GM23248 (cell line): ENCODE data around the gene AFAP1L1. TPM values are rescaled to one million over a fixed set of nuclear protein-coding genes. Genes with fewer than 3 reads are reported as not detected.

Experiments
- DNase-seq: peaks from one replicate; pipeline ENCODE4 v3.0.0-alpha.2; 2015
- H2AFZ ChIP-seq: fragments of 200-600 bp; sonication (generic); 2 replicates; pipeline ENCODE4 v1.6.1; 2016; ENCODE audit warnings: antibody characterized with exemption
- H3F3A ChIP-seq: fragments of 200-600 bp; sonication (generic); 2 replicates; pipeline ENCODE4 v1.6.1; 2016; ENCODE audit warnings: mild to moderate bottlenecking, antibody characterized with exemption, mixed run types; ENCODE audit not compliant: insufficient read depth
- H3K27ac ChIP-seq: fragments of 200-600 bp; sonication (generic); 2 replicates; pipeline ENCODE4 v1.5.1; 2016; ENCODE audit warnings: mild to moderate bottlenecking
- H3K27me3 ChIP-seq: fragments of 200-600 bp; sonication (generic); replicated peaks from 2 replicates; pipeline ENCODE4 v1.6.1; 2016; ENCODE audit warnings: mild to moderate bottlenecking; ENCODE audit not compliant: insufficient read depth
- H3K36me3 ChIP-seq: fragments of 200-600 bp; sonication (generic); 2 replicates; pipeline ENCODE4 v1.6.1; 2016; ENCODE audit warnings: low read depth, mild to moderate bottlenecking
- H3K4me1 ChIP-seq: fragments of 200-600 bp; sonication (generic); 2 replicates; pipeline ENCODE4 v1.6.1; 2016; ENCODE audit warnings: mild to moderate bottlenecking; ENCODE audit not compliant: insufficient read depth
- H3K4me2 ChIP-seq: fragments of 200-600 bp; sonication (generic); one replicate; pipeline ENCODE4 v1.6.1; 2016; ENCODE audit warnings: mild to moderate bottlenecking; ENCODE audit not compliant: unreplicated experiment
- H3K4me3 ChIP-seq: fragments of 200-600 bp; sonication (generic); 2 replicates; pipeline ENCODE4 v1.5.1; 2016; ENCODE audit warnings: mild to moderate bottlenecking
- H3K79me2 ChIP-seq: fragments of 200-600 bp; sonication (generic); 2 replicates; pipeline ENCODE4 v1.6.1; 2016; ENCODE audit warnings: mild to moderate bottlenecking; ENCODE audit not compliant: insufficient read depth
- H3K9ac ChIP-seq: fragments of 200-600 bp; sonication (generic); 2 replicates; pipeline ENCODE4 v1.6.1; 2016; ENCODE audit warnings: mild to moderate bottlenecking
- H3K9me2 ChIP-seq: fragments of 200-600 bp; sonication (generic); 2 replicates; pipeline ENCODE4 v1.6.1; 2016; ENCODE audit warnings: mixed run types, mild to moderate bottlenecking, moderate library complexity; ENCODE audit not compliant: insufficient read depth
- H3K9me3 ChIP-seq: fragments of 200-600 bp; sonication (generic); one replicate; pipeline ENCODE4 v1.6.1; 2017; ENCODE audit warnings: low read depth
- H4K20me1 ChIP-seq: fragments of 200-600 bp; sonication (generic); 2 replicates; pipeline ENCODE4 v1.6.0; 2016; ENCODE audit not compliant: insufficient read depth
- EZH2 ChIP-seq: fragments of 200-600 bp; sonication (generic); IDR thresholded peaks from 2 replicates; pipeline ENCODE4 v1.6.1; 2018; ENCODE audit warnings: antibody characterized with exemption, mild to moderate bottlenecking; ENCODE audit not compliant: insufficient read depth, poor library complexity, severe bottlenecking
- EZH2phosphoT487 ChIP-seq: fragments of 200-600 bp; sonication (generic); IDR thresholded peaks from 2 replicates; pipeline ENCODE4 v1.6.1; 2018; ENCODE audit warnings: antibody characterized with exemption, moderate library complexity, mild to moderate bottlenecking, low read depth; ENCODE audit not compliant: insufficient read depth
- WGBS, 2 experiments: methylation state at CpG; one replicate each; pipeline ENCODE4 v1.1.6; 2015 to 2017; ENCODE audit warnings: low lambda C conversion rate in 2 of 2, low coverage in 1 of 2; ENCODE audit errors: missing lambda C conversion rate in 2 of 2; 5-methylcytosine and 5-hydroxymethylcytosine counted together
- in situ Hi-C: fragments of 300-500 bp; cut with MboI; formaldehyde crosslinking; loops from 2 replicates; pipeline ENCODE4 v1.15.0; 2020
- polyA plus RNA-seq: library from polyadenylated mRNA; unstranded; fragments of >200 nt; fragmentation: Nextera tagmentation; extraction: Ambion mirVana; gene quantifications from 2 replicates; pipeline ENCODE4 v1.2.1, GENCODE V29; 2016
- total RNA-seq: library from RNA; depleted of rRNA; stranded (reverse); fragments of >200 nt; shearing (Covaris generic); gene quantifications from 2 replicates; pipeline ENCODE4 v1.2.3, GENCODE V29; 2014

Gene AFAP1L1
- total and polyA plus RNA-seq, 2 experiments from 2014 or later: 0.76 to 1.3 TPM

- no peak for TF ChIP-seq EZH2phosphoT487
- TF ChIP-seq EZH2: no peak
- H3K9me3 ChIP-seq: no peaks in the 10 kb centered on the region
- no peak overlapping the region for H3K4me2 ChIP-seq
- no peaks in the 10 kb centered on the region; the same call in 1 of the 2 replicates for H3K27me3 ChIP-seq
- no peak overlapping the region for H3K9ac ChIP-seq
- H3K27ac ChIP-seq: no peak overlapping the region
- no peaks in the 10 kb centered on the region for H3F3A ChIP-seq
- no peak for DNase-seq
- H3K4me3 ChIP-seq: no peak overlapping the region
- H3K4me1 ChIP-seq: no peaks in the 10 kb centered on the region
- H3K9me2 ChIP-seq: no peaks in the 10 kb centered on the region
- no peaks in the 10 kb centered on the region for H3K36me3 ChIP-seq
- in situ Hi-C loops: loop anchor here (5.0 kb wide), 1 partner anchor 51 kb away; no protein-coding TSS in a partner anchor
- H4K20me1 ChIP-seq: no peaks in the 10 kb centered on the region
- WGBS, 2 experiments: 45 to 48% methylated on average over 8 of the region's 8 CpGs
- no peaks in the 10 kb centered on the region for H3K79me2 ChIP-seq
- peak overlapping the region; percentile 43; the same call in 1 of the 2 replicates for H2AFZ ChIP-seq
Observed at GRCh38 chr5:149381261-149381985, 109.8 kb downstream of the AFAP1L1 start.

- peak; percentile 75 for DNase-seq
- Histone ChIP-seq H3F3A (no peaks in the 10 kb centered on the region), H3K4me2 (no peak overlapping the region), H4K20me1 (no peaks in the 10 kb centered on the region), H3K27ac (no peak overlapping the region), H2AFZ (peak overlapping the region; percentile 43; the same call in 1 of the 2 replicates), H3K27me3 (no peaks in the 10 kb centered on the region; the same call in 1 of the 2 replicates), H3K9me3 (no peaks in the 10 kb centered on the region), H3K36me3 (no peaks in the 10 kb centered on the region), H3K4me3 (no peak overlapping the region), H3K9ac (no peak overlapping the region), H3K9me2 (no peaks in the 10 kb centered on the region), H3K4me1 (no peaks in the 10 kb centered on the region), H3K79me2 (no peaks in the 10 kb centered on the region)
- in situ Hi-C loops: loop anchor here (5.0 kb wide), 1 partner anchor 50 kb away; no protein-coding TSS in a partner anchor
- no peak for TF ChIP-seq EZH2
- no peak for TF ChIP-seq EZH2phosphoT487
- 18 to 26% methylated on average over 13 to 16 of the region's 16 CpGs for WGBS, 2 experiments
Observed at GRCh38 chr5:149381986-149382338, 110.3 kb downstream of the AFAP1L1 start.

- Histone ChIP-seq H3K9ac (no peak overlapping the region), H3K79me2 (no peaks in the 10 kb centered on the region), H3K27ac (no peak overlapping the region), H3K9me3 (no peaks in the 10 kb centered on the region), H4K20me1 (no peaks in the 10 kb centered on the region), H3F3A (no peaks in the 10 kb centered on the region), H2AFZ (no peak overlapping the region), H3K4me3 (no peak overlapping the region), H3K36me3 (no peaks in the 10 kb centered on the region), H3K9me2 (no peaks in the 10 kb centered on the region), H3K4me1 (0 out of 2 replicates have a peak, but pooled peaks cover under 1% of the 10 kb centered on the region), H3K27me3 (no peaks in the 10 kb centered on the region; the same call in 1 of the 2 replicates), H3K4me2 (no peak overlapping the region)
- TF ChIP-seq EZH2phosphoT487 (no peak), EZH2 (no peak)
- no peak for DNase-seq
- WGBS, 2 experiments: 82 to 83% methylated on average over 12 of the region's 12 CpGs
- in situ Hi-C loops: loop anchor here (5.0 kb wide), 1 partner anchor 50 kb away; no protein-coding TSS in a partner anchor
Observed at GRCh38 chr5:149382517-149383220, 111.0 kb downstream of the AFAP1L1 start.

- Histone ChIP-seq H3F3A (no peaks in the 10 kb centered on the region), H3K4me1 (0 out of 2 replicates have a peak, but pooled peaks cover 3% of the 10 kb centered on the region), H3K9ac (no peak overlapping the region), H3K9me3 (no peaks in the 10 kb centered on the region), H3K9me2 (no peaks in the 10 kb centered on the region), H3K4me3 (no peak overlapping the region), H3K36me3 (no peaks in the 10 kb centered on the region), H2AFZ (no peak overlapping the region), H3K27me3 (no peaks in the 10 kb centered on the region; the same call in 1 of the 2 replicates), H3K4me2 (no peak overlapping the region), H3K79me2 (no peaks in the 10 kb centered on the region), H4K20me1 (no peaks in the 10 kb centered on the region), H3K27ac (no peak overlapping the region)
- DNase-seq: no peak
- TF ChIP-seq EZH2phosphoT487: no peak
- no peak for TF ChIP-seq EZH2
- in situ Hi-C loops: loop anchor here (5.0 kb wide), 1 partner anchor 49 kb away; no protein-coding TSS in a partner anchor
- WGBS, 2 experiments: 64 to 68% methylated on average over 9 of the region's 9 CpGs
Observed at GRCh38 chr5:149383399-149383798, 111.7 kb downstream of the AFAP1L1 start.
